ENCODE measurements around the gene TMEM61. TPM values are rescaled to one million over a fixed set of nuclear protein-coding genes. Genes with fewer than 3 reads are reported as not detected.

The TMEM61 gene
- total and polyA plus RNA-seq, 8 donors, result 0.55 to 130 (median 1.6) TPM; not detected in 1

- 42 to 70% (median 49%) methylated on average over 4 of the region's 4 CpGs for WGBS, 5 donors
- peaks cover 0 to 83% (median 32%) of the 10 kb centered on the region in 3 donors for H3K27me3 ChIP-seq
Observed at GRCh38 chr1:55035904-55036303, 55.5 kb downstream of the TMEM61 start.

GRCh38 chr1:55037733-55038551 lies 57.5 kb downstream of the TMEM61 start:
- TF ChIP-seq EP300 (IDR thresholded peaks at IDR 0.05) (no peak), CTCF (IDR thresholded peaks at IDR 0.05) (no peak), POLR2A (IDR thresholded peaks at IDR 0.05) (no peak), POLR2AphosphoS5 (IDR thresholded peaks at IDR 0.05) (no peak)
- no peaks in the 10 kb centered on the region for H3K9me3 ChIP-seq
- no peak for DNase-seq
- no peak overlapping the region for H3K27ac ChIP-seq
- 84 to 91% (median 89%) methylated on average over 5 to 8 of the region's 8 CpGs for WGBS, 5 donors
- H3K27me3 ChIP-seq, result peaks cover 0 to 82% (median 36%) of the 10 kb centered on the region in 3 donors
- intact Hi-C loops (cut with DNase I; ENCODE audit: low total_unique reads), result no loop called here
- H3K4me1 ChIP-seq, result peaks cover 13 to 31% (median 19%) of the 10 kb centered on the region in 4 donors
- H3K36me3 ChIP-seq, result no peaks in the 10 kb centered on the region
- H3K4me3 ChIP-seq, result no peak overlapping the region

More at GRCh38 chr1:55035904-55036303, 55.5 kb downstream of the TMEM61 start:
- Histone ChIP-seq H3K4me3 (no peak overlapping the region), H3K4me1 (peaks cover 13 to 27% (median 19%) of the 10 kb centered on the region in 4 donors), H3K9me3 (no peaks in the 10 kb centered on the region), H3K36me3 (no peaks in the 10 kb centered on the region), H3K27ac (no peak overlapping the region)
- TF ChIP-seq POLR2A (IDR thresholded peaks at IDR 0.05), result no peak
- peak in 1 of 3 donors; percentile 34 for TF ChIP-seq POLR2AphosphoS5 (IDR thresholded peaks at IDR 0.05)
- intact Hi-C loops (cut with DNase I; ENCODE audit: low total_unique reads), result no loop called here
- DNase-seq, result peak in 1 of 2 donors; percentile 28

- H3K4me1 ChIP-seq, result peaks cover 13 to 31% (median 19%) of the 10 kb centered on the region in 4 donors
- no peaks in the 10 kb centered on the region for H3K9me3 ChIP-seq
- WGBS, 5 donors, result 83 to 95% (median 90%) methylated on average over 3 of the region's 3 CpGs
- intact Hi-C loops (cut with DNase I; ENCODE audit: low total_unique reads), result no loop called here
- no peak overlapping the region for H3K4me3 ChIP-seq
- no peak overlapping the region for H3K27ac ChIP-seq
- no peaks in the 10 kb centered on the region for H3K36me3 ChIP-seq
- H3K27me3 ChIP-seq, result peaks cover 0 to 76% (median 36%) of the 10 kb centered on the region in 3 donors
- TF ChIP-seq POLR2A (IDR thresholded peaks at IDR 0.05) (no peak), CTCF (IDR thresholded peaks at IDR 0.05) (no peak), EP300 (IDR thresholded peaks at IDR 0.05) (no peak), POLR2AphosphoS5 (IDR thresholded peaks at IDR 0.05) (no peak)
- DNase-seq, result no peak
Observed at GRCh38 chr1:55038552-55038838, 58.1 kb downstream of the TMEM61 start.

GRCh38 chr1:55038974-55039341 lies 58.5 kb downstream of the TMEM61 start:
- Histone ChIP-seq H3K27ac (no peak overlapping the region), H3K27me3 (peaks cover 0 to 72% (median 36%) of the 10 kb centered on the region in 3 donors)

More at GRCh38 chr1:55038974-55039341, 58.5 kb downstream of the TMEM61 start:
- peak overlapping the region in 2 of 4 donors; percentile 41 to 42 for H3K4me3 ChIP-seq
- intact Hi-C loops (cut with DNase I; ENCODE audit: low total_unique reads), result no loop called here
- WGBS, 5 donors, result 30 to 37% (median 35%) methylated on average over 9 of the region's 9 CpGs
- peaks cover 13 to 31% (median 19%) of the 10 kb centered on the region in 4 donors for H3K4me1 ChIP-seq
- TF ChIP-seq CTCF (IDR thresholded peaks at IDR 0.05), result no peak
- H3K9me3 ChIP-seq, result no peaks in the 10 kb centered on the region
- H3K36me3 ChIP-seq, result no peaks in the 10 kb centered on the region
- no peak for DNase-seq

All from stomach (tissue), 9 donors.